HG03354 (cell line): Measurements from ENCODE around the gene CHL1.

Experiments
- ATAC-seq: cut with Tn5 transposase; IDR thresholded peaks from one replicate; pipeline ENCODE4 v1.9.1; 2021; ENCODE audit warnings: mild to moderate bottlenecking; ENCODE audit not compliant: unreplicated experiment, poor library complexity, severe bottlenecking

Gene CHL1, protein sequence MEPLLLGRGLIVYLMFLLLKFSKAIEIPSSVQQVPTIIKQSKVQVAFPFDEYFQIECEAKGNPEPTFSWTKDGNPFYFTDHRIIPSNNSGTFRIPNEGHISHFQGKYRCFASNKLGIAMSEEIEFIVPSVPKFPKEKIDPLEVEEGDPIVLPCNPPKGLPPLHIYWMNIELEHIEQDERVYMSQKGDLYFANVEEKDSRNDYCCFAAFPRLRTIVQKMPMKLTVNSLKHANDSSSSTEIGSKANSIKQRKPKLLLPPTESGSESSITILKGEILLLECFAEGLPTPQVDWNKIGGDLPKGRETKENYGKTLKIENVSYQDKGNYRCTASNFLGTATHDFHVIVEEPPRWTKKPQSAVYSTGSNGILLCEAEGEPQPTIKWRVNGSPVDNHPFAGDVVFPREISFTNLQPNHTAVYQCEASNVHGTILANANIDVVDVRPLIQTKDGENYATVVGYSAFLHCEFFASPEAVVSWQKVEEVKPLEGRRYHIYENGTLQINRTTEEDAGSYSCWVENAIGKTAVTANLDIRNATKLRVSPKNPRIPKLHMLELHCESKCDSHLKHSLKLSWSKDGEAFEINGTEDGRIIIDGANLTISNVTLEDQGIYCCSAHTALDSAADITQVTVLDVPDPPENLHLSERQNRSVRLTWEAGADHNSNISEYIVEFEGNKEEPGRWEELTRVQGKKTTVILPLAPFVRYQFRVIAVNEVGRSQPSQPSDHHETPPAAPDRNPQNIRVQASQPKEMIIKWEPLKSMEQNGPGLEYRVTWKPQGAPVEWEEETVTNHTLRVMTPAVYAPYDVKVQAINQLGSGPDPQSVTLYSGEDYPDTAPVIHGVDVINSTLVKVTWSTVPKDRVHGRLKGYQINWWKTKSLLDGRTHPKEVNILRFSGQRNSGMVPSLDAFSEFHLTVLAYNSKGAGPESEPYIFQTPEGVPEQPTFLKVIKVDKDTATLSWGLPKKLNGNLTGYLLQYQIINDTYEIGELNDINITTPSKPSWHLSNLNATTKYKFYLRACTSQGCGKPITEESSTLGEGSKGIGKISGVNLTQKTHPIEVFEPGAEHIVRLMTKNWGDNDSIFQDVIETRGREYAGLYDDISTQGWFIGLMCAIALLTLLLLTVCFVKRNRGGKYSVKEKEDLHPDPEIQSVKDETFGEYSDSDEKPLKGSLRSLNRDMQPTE (N-terminal part only)

DNA sequence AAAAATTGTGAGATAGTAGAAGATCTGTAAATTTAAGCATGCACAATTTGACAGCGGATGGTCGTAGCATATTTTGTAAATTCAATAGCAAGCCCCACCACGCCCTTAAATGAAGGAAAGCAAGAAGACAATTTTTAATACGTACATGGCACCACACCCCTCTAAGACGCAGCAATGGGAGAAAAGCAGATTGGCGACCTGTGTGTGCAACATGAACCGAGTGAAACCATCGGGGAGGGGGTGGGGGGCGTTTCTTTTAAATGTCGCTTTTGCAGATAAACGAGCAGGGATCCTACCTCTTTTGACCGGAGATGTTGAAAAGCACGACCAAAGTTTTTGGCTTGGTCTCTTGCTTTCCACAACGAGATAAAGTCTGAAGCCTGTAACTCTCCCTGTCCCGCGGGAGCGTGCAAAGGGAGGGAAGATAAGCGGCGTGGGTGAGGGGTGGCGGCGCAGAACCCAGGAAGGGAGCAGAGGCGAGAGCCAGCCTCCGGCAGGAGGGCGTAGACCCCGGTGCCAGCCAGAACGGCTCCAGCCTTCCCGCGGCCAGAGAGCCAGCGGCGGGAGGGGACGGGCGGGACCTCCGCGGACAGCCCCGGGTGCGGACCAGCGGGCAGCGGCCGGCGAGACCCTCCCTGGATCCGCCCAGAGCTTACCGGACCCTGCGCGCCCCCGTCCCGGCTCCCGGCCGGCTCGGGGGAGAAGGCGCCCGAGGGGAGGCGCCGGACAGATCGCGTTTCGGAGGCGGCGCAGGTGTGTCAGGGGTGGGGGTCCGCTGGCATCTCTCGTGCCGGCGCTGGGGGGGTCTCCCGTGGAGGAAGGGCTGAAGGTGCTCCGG lies at the start of gene CHL1:
CHL1 (plus strand) TSS at position 453 of the 838 bp plus-strand sequence. CDS start 123,014 bp downstream, outside the sequence.
- peak; percentile 27 for ATAC-seq

DNA sequence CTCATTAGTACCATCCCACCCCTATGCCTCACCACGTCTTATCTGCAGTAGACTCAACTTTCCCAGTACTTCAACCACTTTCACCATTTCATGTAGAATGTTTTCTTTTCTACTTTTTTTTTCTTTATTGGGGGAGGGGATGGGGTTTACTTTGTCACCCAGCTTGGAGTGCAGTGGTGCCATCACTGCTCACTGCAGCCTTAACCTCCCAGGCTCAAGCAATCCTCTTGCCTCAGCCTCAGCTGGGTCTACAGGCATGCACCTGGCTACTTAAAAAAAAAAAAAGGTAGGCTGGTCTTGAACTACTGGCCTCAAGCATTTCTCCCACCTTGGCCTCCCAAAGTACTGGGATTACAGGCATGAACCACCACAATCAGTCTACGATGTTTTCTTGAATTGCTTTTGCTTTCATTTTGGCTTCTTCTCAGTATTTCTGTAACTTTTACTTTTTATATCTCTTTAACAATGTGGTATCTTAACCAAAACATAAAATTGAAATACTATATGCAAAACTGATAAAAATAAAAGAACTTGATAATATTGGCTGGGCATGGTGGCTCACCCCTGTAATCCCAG lies 44.9 kb upstream of the CHL1 start:
- no peak for ATAC-seq

DNA sequence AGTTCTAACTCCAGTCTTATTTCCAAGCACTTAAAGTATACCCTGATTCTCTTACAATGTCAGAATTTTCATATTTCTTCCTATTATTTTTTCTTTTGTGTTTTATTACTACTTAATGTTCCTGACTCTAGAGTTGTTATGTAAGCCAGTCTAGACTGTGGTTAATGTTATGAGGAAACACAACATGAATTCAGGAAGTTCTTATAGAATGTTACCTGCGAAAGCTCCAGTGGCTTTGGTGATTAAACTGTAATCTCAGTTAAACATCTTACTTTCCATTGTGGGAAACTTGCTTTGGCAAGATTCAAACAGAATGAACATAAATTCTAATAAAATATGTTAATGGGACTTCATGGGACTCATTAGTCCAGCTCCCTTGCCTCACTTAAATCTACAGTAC lies 36.6 kb upstream of the CHL1 start:
- ATAC-seq, result no peak

DNA sequence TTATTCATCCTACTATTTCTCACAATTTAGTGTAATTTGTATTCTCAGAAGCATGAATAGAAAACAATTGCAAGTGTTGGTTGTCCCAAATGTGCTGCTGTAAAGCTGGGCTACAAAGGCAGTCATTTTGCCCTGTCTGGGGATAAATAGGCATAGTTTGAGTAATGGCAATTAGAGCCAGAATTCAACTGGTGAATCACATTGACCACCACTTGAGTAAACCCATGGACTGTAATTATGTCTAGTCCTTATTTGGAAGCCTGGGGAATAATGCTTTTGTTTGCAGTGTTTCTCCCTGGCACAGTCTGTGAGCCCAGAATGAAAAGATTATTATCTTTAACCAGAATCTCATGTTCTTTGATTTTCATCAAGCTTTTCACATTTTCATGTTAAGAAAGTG lies 30.5 kb upstream of the CHL1 start:
- no peak for ATAC-seq

DNA sequence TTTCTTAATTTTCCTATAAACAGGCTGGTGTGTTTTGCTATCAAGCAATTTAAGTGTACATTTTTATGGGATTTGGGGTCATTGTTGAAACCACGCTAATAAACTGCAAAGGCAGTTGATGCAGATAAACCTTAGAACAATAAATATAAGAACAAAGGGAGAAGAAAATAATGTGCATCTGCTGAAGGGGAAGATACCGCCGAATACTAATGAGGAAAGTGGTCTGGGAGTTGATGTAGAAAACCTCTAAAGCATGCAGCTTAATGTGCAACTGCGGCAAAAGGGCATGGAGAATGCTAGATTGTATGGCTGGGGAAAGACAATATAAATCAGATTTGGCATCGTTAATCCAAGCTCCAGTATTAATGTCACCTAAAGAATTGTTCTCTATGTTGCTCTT lies 29.8 kb upstream of the CHL1 start:
- ATAC-seq, result no peak

DNA sequence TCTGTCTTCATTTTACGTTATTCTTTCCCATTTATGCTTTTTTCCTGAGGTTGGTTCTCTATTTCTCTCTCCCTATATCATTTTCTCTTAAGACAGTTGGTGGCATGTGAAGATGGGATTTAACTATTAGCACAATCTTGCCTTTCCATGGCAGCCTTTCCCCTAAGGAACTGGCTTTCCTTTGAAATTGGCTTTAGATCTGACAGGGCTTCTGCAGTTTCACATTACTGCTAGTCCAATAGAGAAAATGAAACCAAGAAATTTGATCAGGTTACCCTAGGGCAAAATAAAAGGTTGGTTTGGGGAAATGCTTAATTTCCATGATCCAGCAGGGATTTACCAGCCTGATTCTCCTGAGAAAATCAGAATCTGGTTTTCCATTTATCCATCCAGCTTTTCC lies 22.7 kb upstream of the CHL1 start:
- ATAC-seq, result peak; percentile 96

DNA sequence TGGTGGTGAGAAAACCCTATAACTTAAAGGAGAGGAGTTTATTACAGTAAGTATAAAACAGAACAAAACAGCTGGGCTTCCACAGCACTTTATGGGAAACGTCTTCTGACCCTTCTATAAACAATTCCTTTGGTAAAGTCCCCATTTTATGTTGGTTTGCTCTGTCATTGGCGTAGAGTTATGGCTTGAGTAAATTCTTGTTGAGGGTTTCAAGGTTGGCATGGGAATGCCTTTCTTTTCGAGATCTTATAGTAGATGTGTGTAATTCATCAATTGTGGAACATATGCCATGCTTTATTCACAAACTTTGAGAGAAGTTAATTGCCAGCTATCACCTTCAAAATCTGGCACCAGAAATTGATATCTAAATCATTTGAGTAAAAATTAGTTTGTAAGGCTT lies 11.6 kb upstream of the CHL1 start:
- no peak for ATAC-seq

DNA sequence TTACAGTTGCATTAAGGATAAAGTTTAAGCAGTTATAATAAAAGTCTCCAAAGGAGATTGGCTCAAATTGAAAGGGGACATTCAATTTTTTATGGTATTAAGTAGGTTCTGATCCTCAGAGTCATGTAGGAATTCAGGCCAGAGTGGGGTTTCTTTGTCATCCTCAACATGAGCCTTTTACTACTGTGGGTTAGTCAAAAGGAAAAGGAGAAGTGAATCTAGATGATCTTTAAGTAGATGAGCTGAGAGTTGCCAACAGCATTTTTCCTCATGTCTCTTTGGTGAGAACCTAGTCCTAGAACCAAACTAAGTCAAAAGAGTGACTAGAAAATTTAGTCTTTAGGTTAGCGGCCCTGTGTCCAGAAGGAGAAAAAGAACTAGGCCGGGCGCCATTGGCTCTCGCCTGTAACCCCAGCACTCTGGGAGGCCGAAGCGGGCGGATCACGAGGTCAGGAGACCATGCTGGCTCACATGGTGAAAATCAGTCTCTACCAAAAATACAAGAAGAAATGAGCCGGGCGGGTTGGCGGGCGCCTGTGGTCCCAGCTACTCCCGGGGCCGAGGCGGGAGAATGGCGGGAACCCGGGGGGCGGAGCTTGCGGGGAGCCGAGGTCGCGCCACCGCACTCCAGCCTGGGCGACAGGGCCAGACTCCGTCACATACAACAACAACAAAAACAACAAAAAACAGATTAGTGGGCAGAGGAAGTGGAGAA lies 4.2 kb upstream of the CHL1 start:
- peak; percentile 67 for ATAC-seq

DNA sequence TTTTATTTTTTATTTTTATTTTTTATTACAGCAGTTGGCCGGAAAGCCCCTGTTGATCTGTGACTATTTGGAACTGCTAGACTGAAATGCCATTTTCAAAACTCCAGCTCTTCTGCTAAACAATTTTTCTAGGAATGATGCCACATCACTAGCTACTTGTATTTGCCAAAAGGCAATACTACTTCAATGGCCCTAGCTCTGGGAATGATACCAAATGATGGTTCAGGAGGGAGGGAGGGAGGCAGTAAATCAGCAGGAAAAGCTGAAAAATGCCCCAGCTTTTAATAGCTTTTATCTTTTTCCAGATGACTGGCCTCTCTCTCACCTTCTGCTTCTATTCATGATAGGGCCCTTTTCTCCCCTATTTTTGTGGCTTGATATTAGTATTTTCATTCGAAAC lies 2.6 kb upstream of the CHL1 start:
- no peak for ATAC-seq

DNA sequence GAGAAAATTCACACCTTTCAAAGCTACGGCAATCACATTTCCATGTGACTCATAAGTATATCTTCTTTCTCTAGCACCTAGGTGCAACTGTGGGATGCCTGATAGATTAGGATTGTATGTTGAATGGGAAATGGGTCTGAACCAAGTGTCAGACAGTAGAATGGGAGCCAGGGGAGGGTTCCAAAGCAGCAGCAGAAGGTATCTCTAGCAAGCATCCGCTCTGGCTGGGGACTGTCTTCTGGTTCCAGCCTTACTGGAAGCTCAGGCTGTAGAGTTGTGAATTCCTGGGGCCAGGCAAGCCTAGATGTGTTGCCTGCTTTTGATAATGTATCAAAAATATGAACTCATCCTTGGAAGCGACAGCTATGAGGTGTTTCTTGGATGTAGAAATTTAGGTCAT lies 2.1 kb upstream of the CHL1 start:
- ATAC-seq, result no peak

DNA sequence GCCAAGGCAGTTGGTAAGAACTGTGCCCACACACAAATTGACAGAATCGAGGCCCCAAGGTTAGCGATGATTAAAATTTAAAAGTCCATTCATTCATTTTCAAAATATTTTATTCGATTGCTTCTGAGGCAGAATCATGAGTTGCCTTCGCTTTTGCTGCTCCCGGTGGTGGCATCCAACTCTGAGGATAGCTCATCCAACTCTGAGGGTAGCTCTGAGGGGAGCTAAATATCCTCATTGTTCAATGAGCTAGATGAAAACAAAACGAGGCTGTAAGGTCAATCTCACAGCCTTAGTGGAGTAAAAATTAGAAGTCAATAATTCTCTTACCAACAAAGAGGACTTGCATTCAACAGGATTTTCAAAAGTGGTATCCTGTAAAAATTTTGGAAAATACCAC lies 897 bp upstream of the CHL1 start:
- ATAC-seq, result no peak

DNA sequence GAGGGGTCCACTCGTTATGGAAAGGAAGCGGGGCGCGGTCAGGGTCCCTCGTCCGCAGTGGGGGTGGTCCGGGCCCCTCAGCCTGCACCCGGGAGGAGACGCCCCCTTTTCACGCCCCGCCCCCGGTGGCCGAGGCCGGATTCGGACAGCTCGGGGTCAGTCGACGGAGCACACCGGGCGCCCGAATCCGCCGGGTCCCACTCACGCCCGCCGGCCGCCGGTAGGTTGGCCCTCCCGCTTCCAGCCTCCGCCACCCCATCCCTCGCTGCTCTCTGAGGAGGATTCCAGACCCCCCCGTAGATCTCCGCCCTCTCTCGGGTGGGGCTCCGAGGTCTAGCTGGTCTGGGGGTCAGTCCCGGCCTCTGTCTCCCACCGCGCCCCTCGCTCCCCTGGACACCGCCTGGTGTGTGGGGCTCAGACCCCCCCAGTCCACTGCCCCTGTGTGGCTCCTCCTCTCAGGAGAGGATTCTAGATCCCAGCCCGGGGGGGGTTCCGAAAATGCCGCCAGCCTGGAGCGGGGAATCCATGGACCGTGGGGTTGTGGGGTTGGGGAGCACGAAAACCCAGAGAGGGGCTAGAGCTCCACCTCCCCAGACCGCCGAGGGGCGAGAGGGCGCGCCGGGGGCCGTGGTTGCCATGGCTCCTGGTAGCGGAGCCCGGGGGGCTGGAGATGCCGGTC lies 725 bp downstream of the CHL1 start:
- ATAC-seq, result peak; percentile 52

DNA sequence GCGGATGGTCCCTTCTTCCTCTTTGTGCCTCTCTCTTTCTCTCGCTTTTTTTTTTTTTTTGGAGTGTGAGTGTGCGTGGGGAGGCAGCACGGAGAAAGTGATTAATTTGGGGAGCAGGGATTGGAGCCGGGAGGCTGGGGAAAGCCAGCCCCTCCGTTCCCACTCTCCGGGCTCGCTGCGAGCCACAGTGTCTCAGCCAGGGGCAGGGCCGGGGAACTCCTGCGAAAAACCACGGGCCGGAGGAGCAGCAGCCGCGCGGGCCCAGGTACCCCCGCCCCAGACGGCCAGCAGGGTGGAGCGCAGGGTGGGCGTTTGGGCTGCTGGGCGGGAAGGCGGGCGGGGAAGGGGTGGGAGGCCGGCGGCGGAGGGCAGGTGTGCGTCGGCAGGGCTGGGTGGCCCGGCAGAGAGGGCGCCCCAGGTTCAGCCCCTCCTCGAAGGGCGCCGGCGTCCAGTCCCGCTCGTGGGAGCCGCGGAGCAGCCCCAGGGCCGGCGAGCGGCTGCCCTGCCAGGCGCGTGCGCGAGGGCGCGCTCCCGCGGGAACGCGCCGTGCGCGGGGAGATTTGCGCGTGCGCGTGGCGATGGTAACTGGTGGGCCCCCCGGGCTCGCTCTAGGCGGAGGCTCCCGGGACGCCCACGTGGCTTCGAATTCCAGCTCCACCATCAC lies 1.4 kb downstream of the CHL1 start:
- ATAC-seq, result peak; percentile 58

DNA sequence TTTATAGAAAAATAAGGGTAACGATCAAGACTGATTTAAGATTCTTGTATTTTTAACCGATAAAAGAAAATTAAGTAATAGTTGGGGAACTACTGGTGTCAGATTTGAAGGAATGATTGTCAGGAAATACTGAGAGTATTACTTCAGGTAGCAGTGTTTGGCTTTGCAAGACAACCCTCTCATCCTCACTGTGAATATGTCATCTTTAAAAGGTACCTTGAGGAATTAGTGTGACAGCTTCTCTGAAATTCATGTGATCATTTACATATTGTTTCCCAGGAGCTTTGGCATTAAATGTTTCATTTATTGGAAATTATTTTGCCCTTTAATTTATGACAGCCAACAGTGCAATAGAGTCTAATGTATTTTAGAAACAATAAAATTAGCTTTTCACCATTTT lies 3.3 kb downstream of the CHL1 start:
- no peak for ATAC-seq

DNA sequence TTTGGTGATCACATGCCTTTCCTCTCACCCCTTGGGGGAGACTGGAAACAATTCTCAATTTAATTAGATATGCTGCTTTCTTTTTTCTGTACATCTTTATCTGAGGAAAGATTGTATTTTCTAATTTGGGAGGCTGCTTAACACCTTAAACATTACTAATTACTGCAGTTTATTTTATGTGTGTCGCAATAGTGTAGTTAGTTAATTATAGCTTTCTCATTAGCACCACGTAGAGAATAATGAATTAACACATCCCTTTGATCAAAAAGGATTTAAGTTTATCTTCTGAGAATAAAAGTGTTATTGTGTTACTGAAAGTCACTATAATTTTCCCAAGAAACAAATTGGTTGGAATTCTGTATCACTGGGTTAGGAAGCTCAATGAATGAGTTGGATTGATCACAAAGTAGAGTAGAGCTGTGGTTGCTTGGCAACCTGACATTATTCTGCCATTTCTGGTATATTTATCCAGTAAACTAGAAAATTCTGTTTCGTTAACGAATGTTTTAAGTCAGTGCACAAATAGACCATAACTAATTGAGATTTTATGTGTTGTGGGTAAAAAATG lies 4.3 kb downstream of the CHL1 start:
- no peak for ATAC-seq

DNA sequence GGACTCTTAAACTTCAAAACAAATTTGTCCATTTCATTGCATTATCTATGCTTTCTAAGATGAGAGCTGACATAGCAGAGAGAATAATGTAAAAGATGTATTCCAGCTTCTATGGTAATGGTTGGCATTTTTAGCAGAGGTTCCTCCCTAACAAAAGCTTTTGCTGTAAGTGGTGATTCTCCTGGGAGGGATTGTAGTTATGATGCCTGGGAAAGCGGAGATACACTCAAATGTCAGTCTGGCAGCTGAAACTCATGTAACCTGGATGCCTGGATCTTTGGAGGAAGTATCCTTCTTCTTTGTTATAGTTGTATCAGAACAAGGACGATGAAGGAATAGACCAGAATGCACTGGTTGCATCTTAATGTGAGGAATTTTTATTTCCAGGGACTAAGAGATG lies 7.5 kb downstream of the CHL1 start:
- no peak for ATAC-seq

DNA sequence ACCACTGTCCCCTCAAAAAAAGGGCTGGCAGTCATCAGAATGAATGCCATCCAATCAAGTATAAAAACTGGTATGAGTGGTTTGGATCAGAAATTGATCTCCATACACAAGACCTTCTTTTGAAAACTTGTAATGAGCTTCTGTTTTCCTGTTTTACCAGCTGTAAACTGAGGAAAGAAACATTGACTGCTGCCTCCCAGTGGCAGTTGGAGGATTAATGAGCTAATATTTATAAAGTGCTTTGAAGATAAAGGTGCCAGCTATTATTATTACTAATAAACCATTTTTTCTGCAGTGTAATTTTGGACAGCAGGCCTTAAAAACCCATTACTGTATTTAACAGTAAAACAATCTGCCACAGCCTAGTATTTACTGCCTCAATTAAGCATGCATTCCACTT lies 11.4 kb downstream of the CHL1 start:
- no peak for ATAC-seq
